SU-DHL-6 (cell line): ENCODE data around the gene BSND.

Source experiments
- H2AFZ ChIP-seq: fragments of 200-600 bp; sonication (generic); 2 replicates; pipeline ENCODE4 v1.6.1; 2014; ENCODE audit warnings: low read depth, mild to moderate bottlenecking, moderate library complexity, mixed read lengths, antibody characterized with exemption, low read length; ENCODE audit not compliant: severe bottlenecking
- H3F3A ChIP-seq: fragments of 200-600 bp; shearing (Covaris generic); 2 replicates; pipeline ENCODE4 v1.6.0; 2016; ENCODE audit warnings: antibody characterized with exemption, mild to moderate bottlenecking; ENCODE audit not compliant: insufficient read depth
- H3K27ac ChIP-seq: fragments of 200-600 bp; sonication (generic); 2 replicates; pipeline ENCODE4 v1.5.1; 2016; ENCODE audit warnings: low read depth, mild to moderate bottlenecking, low read length, moderate library complexity, mixed read lengths
- H3K27me3 ChIP-seq: fragments of 200-600 bp; sonication (generic), shearing (Covaris generic); 2 replicates; pipeline ENCODE4 v1.6.0; 2014; ENCODE audit warnings: mild to moderate bottlenecking, low read length
- H3K36me3 ChIP-seq: fragments of 200-600 bp; sonication (generic); 2 replicates; pipeline ENCODE4 v1.6.1; 2014; ENCODE audit warnings: mild to moderate bottlenecking, low read length, mixed read lengths
- H3K4me2 ChIP-seq: fragments of 300-600, 200-600 bp; shearing (Covaris generic), sonication (generic); 2 replicates; pipeline ENCODE4 v1.6.0; 2014; ENCODE audit warnings: low read length, low read depth, mild to moderate bottlenecking; ENCODE audit not compliant: poor library complexity, severe bottlenecking
- H3K4me3 ChIP-seq: fragments of 200-600 bp; sonication (generic); 2 replicates; pipeline ENCODE4 v1.5.1; 2014; ENCODE audit warnings: antibody characterized with exemption, low read length, mild to moderate bottlenecking, mixed read lengths; ENCODE audit not compliant: insufficient read depth, poor library complexity, severe bottlenecking
- H3K79me2 ChIP-seq: fragments of 200-600 bp; sonication (generic); 2 replicates; pipeline ENCODE4 v1.6.1; 2014; ENCODE audit warnings: mild to moderate bottlenecking, low read length, moderate library complexity; ENCODE audit not compliant: insufficient read depth
- H3K9ac ChIP-seq: fragments of 200-600 bp; sonication (generic); 2 replicates; pipeline ENCODE4 v1.7.0; 2014; ENCODE audit warnings: mild to moderate bottlenecking, low read length
- H3K9me2 ChIP-seq: fragments of 200-600 bp; sonication (generic); replicated peaks from 2 replicates; pipeline ENCODE4 v1.6.1; 2014; ENCODE audit warnings: low read length; ENCODE audit not compliant: insufficient read depth
- H3K9me3 ChIP-seq: fragments of 200-600 bp; sonication (generic); 2 replicates; pipeline ENCODE4 v1.6.1; 2014; ENCODE audit warnings: low read length, mixed read lengths; ENCODE audit not compliant: insufficient read depth
- H4K20me1 ChIP-seq: fragments of 200-600 bp; sonication (generic); 2 replicates; pipeline ENCODE4 v1.6.1; 2014; ENCODE audit warnings: low read depth, mild to moderate bottlenecking, antibody characterized with exemption, low read length, moderate library complexity, mixed read lengths
- EZH2phosphoT487 ChIP-seq: fragments of 200-600 bp; sonication (generic), shearing (Covaris generic); conservative IDR thresholded peaks from 2 replicates; pipeline ENCODE4 v1.6.1; 2018; ENCODE audit warnings: mild to moderate bottlenecking, antibody characterized with exemption, low read length, moderate library complexity, mixed read lengths
- TF ChIP-seq, protein P1 (sequence below): fragments of 200-600 bp; sonication (generic); IDR thresholded peaks from one replicate; pipeline ENCODE4 v1.5.1; 2017; ENCODE audit warnings: antibody characterized with exemption, mild to moderate bottlenecking, low read length, moderate library complexity; ENCODE audit not compliant: insufficient read depth, poor library complexity, severe bottlenecking

Gene BSND

DNA sequence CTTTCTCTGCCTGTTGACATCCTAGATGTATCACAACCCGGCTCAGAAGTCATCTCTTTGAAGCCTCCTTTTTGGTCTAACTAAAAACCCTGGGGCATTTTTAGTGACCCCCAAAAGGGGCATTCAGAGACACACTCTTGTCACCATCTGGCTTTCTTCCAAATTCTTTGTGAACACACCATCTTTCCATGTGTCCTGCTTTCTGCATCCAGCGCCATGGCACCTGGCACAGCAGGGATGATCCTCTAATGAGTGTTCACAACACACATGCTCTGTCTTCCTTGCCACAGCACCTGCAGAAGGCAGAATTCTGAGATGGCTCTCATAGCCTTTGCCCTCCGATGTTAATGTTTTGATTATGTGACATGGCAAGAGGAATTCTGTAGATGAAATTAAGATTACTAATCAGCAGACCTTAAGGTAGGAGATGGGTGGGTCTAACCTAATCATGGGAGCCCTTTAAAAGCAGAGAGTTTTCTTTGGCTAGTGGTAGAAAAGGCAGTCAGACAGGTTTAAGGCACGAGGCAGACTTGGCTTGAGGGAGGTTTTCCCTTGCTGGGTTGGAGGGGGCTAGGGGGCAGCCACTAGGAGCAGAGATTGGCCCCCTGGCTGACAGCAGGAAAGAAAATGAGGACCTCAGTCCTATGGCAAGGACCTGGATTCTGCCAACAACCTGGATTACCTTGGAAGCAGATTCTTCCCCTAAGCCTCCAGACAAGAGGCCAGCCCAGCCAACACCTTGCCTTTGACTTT lies 23.2 kb upstream of the BSND start:
- H3K9me2 ChIP-seq = no peaks in the 10 kb centered on the region
- H4K20me1 ChIP-seq = no peaks in the 10 kb centered on the region
- no peak overlapping the region for H3K9ac ChIP-seq
- no peak overlapping the region for H3K27ac ChIP-seq
- no peaks in the 10 kb centered on the region for H3K27me3 ChIP-seq
- H3K79me2 ChIP-seq = no peaks in the 10 kb centered on the region
- no peak overlapping the region for H3K4me2 ChIP-seq
- H3K9me3 ChIP-seq = no peaks in the 10 kb centered on the region
- H3F3A ChIP-seq = no peaks in the 10 kb centered on the region
- no peaks in the 10 kb centered on the region for H3K36me3 ChIP-seq
- TF ChIP-seq, protein P1, sequence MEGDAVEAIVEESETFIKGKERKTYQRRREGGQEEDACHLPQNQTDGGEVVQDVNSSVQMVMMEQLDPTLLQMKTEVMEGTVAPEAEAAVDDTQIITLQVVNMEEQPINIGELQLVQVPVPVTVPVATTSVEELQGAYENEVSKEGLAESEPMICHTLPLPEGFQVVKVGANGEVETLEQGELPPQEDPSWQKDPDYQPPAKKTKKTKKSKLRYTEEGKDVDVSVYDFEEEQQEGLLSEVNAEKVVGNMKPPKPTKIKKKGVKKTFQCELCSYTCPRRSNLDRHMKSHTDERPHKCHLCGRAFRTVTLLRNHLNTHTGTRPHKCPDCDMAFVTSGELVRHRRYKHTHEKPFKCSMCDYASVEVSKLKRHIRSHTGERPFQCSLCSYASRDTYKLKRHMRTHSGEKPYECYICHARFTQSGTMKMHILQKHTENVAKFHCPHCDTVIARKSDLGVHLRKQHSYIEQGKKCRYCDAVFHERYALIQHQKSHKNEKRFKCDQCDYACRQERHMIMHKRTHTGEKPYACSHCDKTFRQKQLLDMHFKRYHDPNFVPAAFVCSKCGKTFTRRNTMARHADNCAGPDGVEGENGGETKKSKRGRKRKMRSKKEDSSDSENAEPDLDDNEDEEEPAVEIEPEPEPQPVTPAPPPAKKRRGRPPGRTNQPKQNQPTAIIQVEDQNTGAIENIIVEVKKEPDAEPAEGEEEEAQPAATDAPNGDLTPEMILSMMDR = no peak
- TF ChIP-seq EZH2phosphoT487 = no peak
- H2AFZ ChIP-seq = no peak overlapping the region
- no peak overlapping the region for H3K4me3 ChIP-seq

- Histone ChIP-seq H3K4me3 (no peak overlapping the region), H3K36me3 (no peaks in the 10 kb centered on the region), H3K9me3 (no peaks in the 10 kb centered on the region), H3F3A (no peaks in the 10 kb centered on the region), H3K4me2 (no peak overlapping the region), H3K9me2 (no peaks in the 10 kb centered on the region), H3K9ac (no peak overlapping the region), H4K20me1 (no peaks in the 10 kb centered on the region), H2AFZ (no peak overlapping the region), H3K27ac (no peak overlapping the region), H3K79me2 (no peaks in the 10 kb centered on the region), H3K27me3 (no peaks in the 10 kb centered on the region)
- TF ChIP-seq EZH2phosphoT487 = no peak
- TF ChIP-seq, protein P1 = no peak
Observed at GRCh38 chr1:54976747-54977146, 22.0 kb upstream of the BSND start.

DNA sequence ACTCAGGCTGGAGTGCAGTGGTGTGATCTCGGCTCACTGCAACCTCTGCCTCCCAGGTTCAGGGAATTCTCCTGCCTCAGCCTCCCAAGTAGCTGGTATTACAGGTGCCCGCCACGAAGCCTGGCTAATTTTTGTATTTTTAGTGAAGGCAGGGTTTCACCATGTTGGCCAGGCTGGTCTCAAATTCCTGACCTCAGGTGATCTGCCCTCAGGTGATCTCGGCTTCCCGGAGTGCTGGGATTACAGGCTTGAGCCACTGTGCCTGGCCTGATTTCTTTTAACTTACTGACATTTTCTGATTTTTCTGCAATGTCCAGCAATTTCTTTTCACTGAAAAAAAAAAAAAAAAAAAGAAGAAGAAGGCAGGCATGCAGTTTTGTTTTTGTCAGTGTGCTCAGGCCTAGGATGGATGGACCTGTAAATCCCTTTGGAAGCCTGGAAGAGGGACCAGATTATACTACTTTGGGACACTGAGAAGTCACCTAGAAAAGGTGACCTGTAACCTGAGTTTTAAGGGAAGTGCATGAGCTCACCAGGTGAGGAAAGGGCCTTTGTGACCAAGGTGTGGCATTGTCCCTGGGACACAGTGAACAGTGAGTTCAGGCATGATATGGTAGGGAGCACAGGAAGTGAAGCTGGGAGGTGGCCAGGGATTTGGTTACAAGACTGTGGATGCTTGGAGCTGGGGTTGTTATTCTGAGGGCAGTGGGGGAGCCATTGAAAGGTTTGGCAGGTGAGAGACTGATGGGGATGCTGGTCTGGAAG lies 21.0 kb upstream of the BSND start:
- Histone ChIP-seq H3K36me3 (no peaks in the 10 kb centered on the region), H3K9ac (no peak overlapping the region), H2AFZ (no peak overlapping the region), H3K4me3 (no peak overlapping the region), H3K9me2 (no peaks in the 10 kb centered on the region), H3K4me2 (no peak overlapping the region), H3F3A (no peaks in the 10 kb centered on the region), H3K9me3 (no peaks in the 10 kb centered on the region), H4K20me1 (no peaks in the 10 kb centered on the region), H3K79me2 (no peaks in the 10 kb centered on the region), H3K27me3 (no peaks in the 10 kb centered on the region), H3K27ac (no peak overlapping the region)
- TF ChIP-seq, protein P1 = no peak
- no peak for TF ChIP-seq EZH2phosphoT487
